HepG2 (cell line): Measurements from ENCODE around the gene PRMT5. TPM values are rescaled to one million over a fixed set of nuclear protein-coding genes. Genes with fewer than 3 reads are reported as not detected.

Experiments
- ASH2L ChIP-seq: fragments of 300-600, 200-600 bp; sonication (generic); IDR thresholded peaks from 2 replicates; pipeline ENCODE4 v1.7.0; 2017; ENCODE audit warnings: low read depth, mild to moderate bottlenecking, moderate library complexity, mixed read lengths, low read length; ENCODE audit not compliant: insufficient read length
- CEBPG ChIP-seq: IDR thresholded peaks from 2 replicates; pipeline ENCODE4 v1.6.1; 2016
- HOXD1 ChIP-seq: sonication (generic); formaldehyde crosslinking; IDR thresholded peaks from 2 replicates; pipeline ENCODE4 v1.5.0; 2020; ENCODE audit warnings: missing genetic modification reagents
- KDM3A ChIP-seq: IDR thresholded peaks from 2 replicates; pipeline ENCODE4 v1.6.1; 2018; ENCODE audit warnings: low read depth, missing compliant biosample characterization
- KDM5B ChIP-seq: sonication (generic); formaldehyde crosslinking; IDR thresholded peaks from 2 replicates; pipeline ENCODE4 v1.4.0; 2020; ENCODE audit warnings: missing genetic modification reagents, mild to moderate bottlenecking, borderline replicate concordance
- MAFG ChIP-seq: sonication (generic); formaldehyde crosslinking; IDR thresholded peaks from 2 replicates; pipeline ENCODE4 v1.5.1; 2020; ENCODE audit warnings: mild to moderate bottlenecking, missing genetic modification reagents
- MTF2 ChIP-seq: sonication (generic); formaldehyde crosslinking; IDR thresholded peaks from 2 replicates; pipeline ENCODE4 v1.5.0; 2020; ENCODE audit warnings: missing genetic modification reagents, borderline replicate concordance
- NKX3-1 ChIP-seq: sonication (generic); formaldehyde crosslinking; IDR thresholded peaks from 2 replicates; pipeline ENCODE4 v1.5.0; 2020; ENCODE audit warnings: missing genetic modification reagents
- PPARG ChIP-seq: conservative IDR thresholded peaks from 2 replicates; pipeline ENCODE4 v1.6.1; 2016; ENCODE audit warnings: missing biosample characterization, missing genetic modification reagents
- RARG ChIP-seq: sonication (generic); formaldehyde crosslinking; IDR thresholded peaks from 2 replicates; pipeline ENCODE4 v1.4.0; 2020; ENCODE audit warnings: low read depth, mild to moderate bottlenecking, missing genetic modification reagents
- SALL1 ChIP-seq: sonication (generic); formaldehyde crosslinking; IDR thresholded peaks from 2 replicates; pipeline ENCODE4 v1.8.0; 2022; ENCODE audit warnings: mild to moderate bottlenecking, missing genetic modification reagents
- SMAD1 ChIP-seq: sonication (generic); formaldehyde crosslinking; IDR thresholded peaks from 2 replicates; pipeline ENCODE4 v1.4.0; 2020; ENCODE audit warnings: missing genetic modification reagents, low read depth, mild to moderate bottlenecking, borderline replicate concordance
- SOX6 ChIP-seq, 2 experiments: fragments of 450-650 bp in 1 of 2; sonication (generic) in 1 of 2; formaldehyde crosslinking in 1 of 2; IDR thresholded peaks; 2 replicates each; pipeline versions ENCODE4 v1.4.0 to v1.6.1; 2017 to 2020; ENCODE audit warnings: antibody characterized with exemption in 1 of 2, mild to moderate bottlenecking in 1 of 2, missing genetic modification reagents in 1 of 2
- TAF1 ChIP-seq: sonication (generic); formaldehyde crosslinking; IDR thresholded peaks from 2 replicates; pipeline ENCODE4 v1.4.0; 2020; ENCODE audit warnings: missing genetic modification reagents
- TEAD2 ChIP-seq: sonication (generic); formaldehyde crosslinking; IDR thresholded peaks from 2 replicates; pipeline ENCODE4 v1.9.0; 2021; ENCODE audit warnings: missing genetic modification reagents
- ZNF207 ChIP-seq: fragments of 450-650 bp; IDR thresholded peaks from 2 replicates; pipeline ENCODE4 v1.6.1; 2016; ENCODE audit warnings: antibody characterized with exemption, borderline replicate concordance
- ZNF3 ChIP-seq: IDR thresholded peaks from 2 replicates; pipeline ENCODE4 v1.7.0; 2017; ENCODE audit warnings: inconsistent platforms
- ZNF33A ChIP-seq: sonication (generic); formaldehyde crosslinking; IDR thresholded peaks from 2 replicates; pipeline ENCODE4 v1.5.1; 2020; ENCODE audit warnings: missing genetic modification reagents, mild to moderate bottlenecking, moderate library complexity, borderline replicate concordance
- ZNF749 ChIP-seq: sonication (generic); formaldehyde crosslinking; IDR thresholded peaks from 2 replicates; pipeline ENCODE4 v1.8.0; 2022; ENCODE audit warnings: mild to moderate bottlenecking, missing genetic modification reagents, moderate library complexity, borderline replicate concordance
- ZSCAN21 ChIP-seq: sonication (generic); formaldehyde crosslinking; IDR thresholded peaks from 2 replicates; pipeline ENCODE4 v1.8.0; 2022; ENCODE audit warnings: mild to moderate bottlenecking, missing genetic modification reagents, moderate library complexity, borderline replicate concordance
- polyA plus RNA-seq, 8 experiments: library from polyadenylated mRNA; depleted of rRNA in 3 of 8; stranded (reverse) in 7 of 8; unstranded in 1 of 8; fragments of >200 nt; fragmentation: Illumina TruSeq in 4 of 8; extraction: Trizol in 4 of 8; gene quantifications; 2 replicates each; pipeline versions ENCODE4 v1.2.1 to v1.2.3, GENCODE V29; 2011 to 2016; ENCODE audit warnings: low read depth in 4 of 8, missing spikeins in 1 of 8, mixed read lengths in 1 of 8; ENCODE audit not compliant: insufficient read depth in 1 of 8
- total RNA-seq, 5 experiments: library from RNA; depleted of rRNA; stranded (reverse); fragments of >200 nt; fragmentation: Illumina TruSeq; extraction: Trizol; gene quantifications; 2 replicates each; pipeline ENCODE4 v1.2.3, GENCODE V29; 2016; ENCODE audit warnings: low read depth in 1 of 5
- TF ChIP-seq, protein P1 (sequence below): sonication (generic); formaldehyde crosslinking; IDR thresholded peaks from 2 replicates; pipeline ENCODE4 v1.5.0; 2020; ENCODE audit warnings: missing genetic modification reagents
- TF ChIP-seq, protein P2 (sequence below): fragments of 450-650 bp; IDR thresholded peaks from 2 replicates; pipeline ENCODE4 v1.6.1; 2017; ENCODE audit warnings: mild to moderate bottlenecking
- TF ChIP-seq, protein P3 (sequence below): sonication (generic); formaldehyde crosslinking; IDR thresholded peaks from 2 replicates; pipeline ENCODE4 v1.9.0; 2022; ENCODE audit warnings: low read depth, missing genetic modification reagents
- TF ChIP-seq, protein P4 (sequence below): sonication (generic); formaldehyde crosslinking; IDR thresholded peaks from 2 replicates; pipeline ENCODE4 v1.8.0; 2022; ENCODE audit warnings: mild to moderate bottlenecking, missing genetic modification reagents, moderate library complexity
- TF ChIP-seq, protein P5 (sequence below): sonication (generic); formaldehyde crosslinking; IDR thresholded peaks from 2 replicates; pipeline ENCODE4 v1.5.0; 2020; ENCODE audit warnings: missing genetic modification reagents, mild to moderate bottlenecking, borderline replicate concordance

Gene PRMT5
- total and polyA plus RNA-seq, 2 of the 13 experiments (the other 11 are each of a cell fraction or from before 2014, with no cell fraction given) = 210 to 354 TPM

DNA sequence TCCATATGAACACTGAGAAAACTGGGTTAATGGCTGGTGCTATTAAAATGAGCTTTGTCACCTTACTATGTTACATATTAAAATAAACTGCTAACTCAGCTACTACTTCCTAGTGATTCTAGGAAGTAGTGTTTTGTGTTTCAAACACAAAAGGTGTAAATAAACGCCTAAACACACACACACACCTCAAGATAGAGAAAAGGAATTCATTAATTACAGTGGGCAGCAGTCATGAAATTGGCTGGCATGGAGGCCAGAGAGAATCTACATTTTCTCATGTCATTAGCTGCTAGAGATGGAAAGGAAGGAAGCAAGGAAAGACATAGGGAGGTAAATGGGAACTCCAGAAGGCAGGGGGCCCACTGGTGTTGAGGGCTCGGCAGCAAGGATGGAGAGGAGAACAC lies 787 bp upstream of the PRMT5 start (continued):
- TF ChIP-seq, protein P1, sequence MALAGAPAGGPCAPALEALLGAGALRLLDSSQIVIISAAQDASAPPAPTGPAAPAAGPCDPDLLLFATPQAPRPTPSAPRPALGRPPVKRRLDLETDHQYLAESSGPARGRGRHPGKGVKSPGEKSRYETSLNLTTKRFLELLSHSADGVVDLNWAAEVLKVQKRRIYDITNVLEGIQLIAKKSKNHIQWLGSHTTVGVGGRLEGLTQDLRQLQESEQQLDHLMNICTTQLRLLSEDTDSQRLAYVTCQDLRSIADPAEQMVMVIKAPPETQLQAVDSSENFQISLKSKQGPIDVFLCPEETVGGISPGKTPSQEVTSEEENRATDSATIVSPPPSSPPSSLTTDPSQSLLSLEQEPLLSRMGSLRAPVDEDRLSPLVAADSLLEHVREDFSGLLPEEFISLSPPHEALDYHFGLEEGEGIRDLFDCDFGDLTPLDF = no peak; the same call in 1 of the 2 replicates
- no peak for TF ChIP-seq SALL1 (CRISPR knock-in tag)
- TF ChIP-seq ASH2L = no peak
- TF ChIP-seq ZSCAN21 = peak; percentile 1; the same call in 1 of the 2 replicates
- TF ChIP-seq, protein P2, sequence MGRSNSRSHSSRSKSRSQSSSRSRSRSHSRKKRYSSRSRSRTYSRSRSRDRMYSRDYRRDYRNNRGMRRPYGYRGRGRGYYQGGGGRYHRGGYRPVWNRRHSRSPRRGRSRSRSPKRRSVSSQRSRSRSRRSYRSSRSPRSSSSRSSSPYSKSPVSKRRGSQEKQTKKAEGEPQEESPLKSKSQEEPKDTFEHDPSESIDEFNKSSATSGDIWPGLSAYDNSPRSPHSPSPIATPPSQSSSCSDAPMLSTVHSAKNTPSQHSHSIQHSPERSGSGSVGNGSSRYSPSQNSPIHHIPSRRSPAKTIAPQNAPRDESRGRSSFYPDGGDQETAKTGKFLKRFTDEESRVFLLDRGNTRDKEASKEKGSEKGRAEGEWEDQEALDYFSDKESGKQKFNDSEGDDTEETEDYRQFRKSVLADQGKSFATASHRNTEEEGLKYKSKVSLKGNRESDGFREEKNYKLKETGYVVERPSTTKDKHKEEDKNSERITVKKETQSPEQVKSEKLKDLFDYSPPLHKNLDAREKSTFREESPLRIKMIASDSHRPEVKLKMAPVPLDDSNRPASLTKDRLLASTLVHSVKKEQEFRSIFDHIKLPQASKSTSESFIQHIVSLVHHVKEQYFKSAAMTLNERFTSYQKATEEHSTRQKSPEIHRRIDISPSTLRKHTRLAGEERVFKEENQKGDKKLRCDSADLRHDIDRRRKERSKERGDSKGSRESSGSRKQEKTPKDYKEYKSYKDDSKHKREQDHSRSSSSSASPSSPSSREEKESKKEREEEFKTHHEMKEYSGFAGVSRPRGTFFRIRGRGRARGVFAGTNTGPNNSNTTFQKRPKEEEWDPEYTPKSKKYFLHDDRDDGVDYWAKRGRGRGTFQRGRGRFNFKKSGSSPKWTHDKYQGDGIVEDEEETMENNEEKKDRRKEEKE = no peak
- no peak for TF ChIP-seq KDM3A (CRISPR knock-in tag)
- no peak; the same call in 1 of the 2 replicates for TF ChIP-seq ZNF33A (CRISPR knock-in tag)
- peak; percentile 92 for TF ChIP-seq MTF2 (CRISPR knock-in tag)
- TF ChIP-seq, protein P3, sequence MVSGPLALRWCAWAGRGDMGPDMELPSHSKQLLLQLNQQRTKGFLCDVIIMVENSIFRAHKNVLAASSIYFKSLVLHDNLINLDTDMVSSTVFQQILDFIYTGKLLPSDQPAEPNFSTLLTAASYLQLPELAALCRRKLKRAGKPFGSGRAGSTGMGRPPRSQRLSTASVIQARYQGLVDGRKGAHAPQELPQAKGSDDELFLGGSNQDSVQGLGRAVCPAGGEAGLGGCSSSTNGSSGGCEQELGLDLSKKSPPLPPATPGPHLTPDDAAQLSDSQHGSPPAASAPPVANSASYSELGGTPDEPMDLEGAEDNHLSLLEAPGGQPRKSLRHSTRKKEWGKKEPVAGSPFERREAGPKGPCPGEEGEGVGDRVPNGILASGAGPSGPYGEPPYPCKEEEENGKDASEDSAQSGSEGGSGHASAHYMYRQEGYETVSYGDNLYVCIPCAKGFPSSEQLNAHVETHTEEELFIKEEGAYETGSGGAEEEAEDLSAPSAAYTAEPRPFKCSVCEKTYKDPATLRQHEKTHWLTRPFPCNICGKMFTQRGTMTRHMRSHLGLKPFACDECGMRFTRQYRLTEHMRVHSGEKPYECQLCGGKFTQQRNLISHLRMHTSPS (CRISPR knock-in tag) = no peak
- no peak for TF ChIP-seq MAFG (CRISPR knock-in tag)
- no peak for TF ChIP-seq HOXD1 (CRISPR knock-in tag)
- TF ChIP-seq ZNF3 (CRISPR knock-in tag) = peak; percentile 21; the same call in 1 of the 2 replicates
- TF ChIP-seq RARG = no peak
- TF ChIP-seq NKX3-1 (CRISPR knock-in tag) = no peak
- no peak for TF ChIP-seq ZNF207
- no peak for TF ChIP-seq SMAD1
- TF ChIP-seq TEAD2 (CRISPR knock-in tag) = no peak
- no peak for TF ChIP-seq SOX6 (IDR thresholded peaks at IDR 0.05)
- no peak for TF ChIP-seq SOX6 (CRISPR knock-in tag; IDR thresholded peaks at IDR 0.05)
- TF ChIP-seq, protein P4, sequence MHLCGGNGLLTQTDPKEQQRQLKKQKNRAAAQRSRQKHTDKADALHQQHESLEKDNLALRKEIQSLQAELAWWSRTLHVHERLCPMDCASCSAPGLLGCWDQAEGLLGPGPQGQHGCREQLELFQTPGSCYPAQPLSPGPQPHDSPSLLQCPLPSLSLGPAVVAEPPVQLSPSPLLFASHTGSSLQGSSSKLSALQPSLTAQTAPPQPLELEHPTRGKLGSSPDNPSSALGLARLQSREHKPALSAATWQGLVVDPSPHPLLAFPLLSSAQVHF = no peak; the same call in 1 of the 2 replicates
- no peak; the same call in 1 of the 2 replicates for TF ChIP-seq TAF1 (CRISPR knock-in tag)
- no peak for TF ChIP-seq KDM5B (CRISPR knock-in tag)
- no peak for TF ChIP-seq CEBPG (CRISPR knock-in tag)
- TF ChIP-seq PPARG (CRISPR knock-in tag) = no peak
- TF ChIP-seq, protein P5, sequence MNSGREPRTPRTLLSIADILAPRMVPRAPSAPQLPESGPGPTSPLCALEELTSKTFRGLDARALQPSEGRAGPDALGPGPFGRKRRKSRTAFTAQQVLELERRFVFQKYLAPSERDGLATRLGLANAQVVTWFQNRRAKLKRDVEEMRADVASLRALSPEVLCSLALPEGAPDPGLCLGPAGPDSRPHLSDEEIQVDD = no peak
- 0 out of 2 replicates have a peak, but pooled peaks have one; percentile 28 for TF ChIP-seq ZNF749 (CRISPR knock-in tag)
